ENCODE data around the gene GPR146.
A peak's percentile ranks its signal among the peaks of the same experiment; 100 is the strongest.

The GPR146 gene

DNA sequence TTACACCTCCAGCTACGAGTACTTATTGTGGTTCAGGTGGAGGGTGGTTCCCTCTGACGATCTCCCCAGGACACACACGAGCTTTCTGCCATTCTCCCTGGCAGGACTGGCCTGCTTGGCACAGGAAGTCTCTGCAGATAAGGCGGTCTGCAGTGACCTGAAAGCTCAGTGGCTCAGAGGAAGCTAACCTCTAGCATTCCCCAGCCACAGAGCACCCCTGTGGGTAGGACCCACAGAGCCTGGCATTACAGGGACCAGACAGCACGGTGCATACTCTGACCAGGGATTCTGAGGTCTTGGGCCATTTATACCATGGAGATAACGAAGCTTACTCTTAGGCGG, 1.9 kb upstream of the GPR146 start:
- Mint-ChIP-seq H3K4me1 (ENCODE audit: low read depth) (peaks cover 47% of the 10 kb centered on the region), H3K4me3 (no peak overlapping the region), H3K9me3 (no peaks in the 10 kb centered on the region), H3K36me3 (ENCODE audit: low read depth) (no peaks in the 10 kb centered on the region), H3K27me3 (no peaks in the 10 kb centered on the region), H3K27ac (no peak overlapping the region)
- no peak for DNase-seq

DNA sequence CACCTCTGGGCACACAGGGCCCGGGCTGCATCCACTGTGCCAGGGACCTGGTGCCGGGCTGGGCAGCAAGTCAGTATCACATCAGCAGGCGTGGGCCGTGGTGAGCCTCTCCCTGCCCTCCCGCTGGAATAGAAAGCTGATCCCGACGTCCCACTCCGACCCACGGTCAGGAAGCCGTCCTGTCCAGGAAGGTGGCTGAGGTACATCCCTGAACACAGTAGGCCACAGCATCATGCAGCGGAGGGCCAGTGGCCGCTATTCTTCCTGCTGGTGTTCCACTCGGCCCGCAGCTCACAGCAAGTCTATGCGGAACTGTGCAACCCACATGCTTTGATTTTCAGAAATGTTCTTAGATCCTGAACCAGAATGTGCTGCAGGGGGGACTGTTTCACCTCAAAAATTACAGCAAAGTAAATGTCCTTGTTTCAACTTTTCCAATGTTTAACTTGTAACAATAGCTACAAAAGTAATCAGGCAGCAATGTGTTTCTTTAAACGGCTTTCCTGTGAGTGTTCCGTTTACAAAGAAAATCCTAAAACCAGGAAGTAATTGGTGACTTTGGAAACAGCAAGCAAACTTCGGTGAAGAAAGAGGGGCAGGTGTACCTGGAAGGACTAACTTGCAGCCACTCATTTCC, 676 bp upstream of the GPR146 start:
- Mint-ChIP-seq H3K9me3 (no peaks in the 10 kb centered on the region), H3K36me3 (ENCODE audit: low read depth) (no peaks in the 10 kb centered on the region), H3K4me1 (ENCODE audit: low read depth) (peaks cover 59% of the 10 kb centered on the region), H3K27ac (peak overlapping the region; percentile 79), H3K4me3 (peak overlapping the region; percentile 73), H3K27me3 (no peaks in the 10 kb centered on the region)
- DNase-seq, result no peak

DNA sequence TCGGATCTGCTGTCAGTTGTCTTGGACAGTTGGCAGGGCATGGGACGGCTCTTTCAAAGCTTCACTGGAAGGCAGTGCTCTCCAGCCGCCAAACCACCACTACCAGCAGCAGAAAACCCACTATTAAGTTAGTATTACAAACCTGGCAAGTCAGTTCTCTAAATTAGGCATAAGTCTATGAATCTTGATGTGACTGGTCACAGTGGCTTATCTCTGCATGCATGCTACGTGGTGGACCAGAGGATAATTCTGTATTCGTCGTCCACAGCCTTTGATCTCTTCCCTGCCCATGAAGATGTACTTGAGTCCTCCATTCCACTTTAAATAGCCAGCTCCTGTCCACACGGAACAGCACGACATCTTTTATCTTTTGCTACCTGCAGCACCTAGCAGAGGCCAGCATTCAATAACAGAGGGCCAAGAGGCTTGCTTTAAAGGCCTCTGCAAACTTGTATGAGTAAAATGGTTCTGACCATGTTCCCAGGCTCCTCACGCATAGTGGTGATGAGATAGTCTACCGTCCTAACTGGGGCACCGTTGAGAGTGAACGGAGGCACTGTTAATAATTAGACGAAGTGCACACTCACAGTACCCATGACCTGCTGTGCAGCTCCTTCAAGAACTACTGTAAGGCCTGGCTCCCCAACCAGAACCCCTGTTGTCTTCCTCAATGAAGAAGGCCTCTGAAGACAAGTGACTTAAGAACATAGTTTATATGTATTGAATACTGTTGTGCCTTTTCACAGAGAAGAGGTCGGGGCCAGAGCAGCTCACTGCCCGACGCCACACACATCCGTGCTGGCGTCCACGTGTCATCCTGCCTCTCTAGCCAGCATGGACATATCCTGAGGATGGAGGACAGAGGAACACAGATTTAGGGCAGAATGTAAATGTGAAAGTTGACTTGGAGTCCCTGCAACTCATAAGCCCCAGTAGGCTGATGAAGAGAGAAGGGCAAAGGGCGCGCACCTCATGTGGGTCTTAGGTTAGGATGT, 1.0 kb downstream of the GPR146 start:
- peaks cover 73% of the 10 kb centered on the region for H3K4me1 Mint-ChIP-seq (ENCODE audit: low read depth)
- H3K9me3 Mint-ChIP-seq, result no peaks in the 10 kb centered on the region
- H3K4me3 Mint-ChIP-seq, result peak overlapping the region; percentile 78
- no peaks in the 10 kb centered on the region for H3K27me3 Mint-ChIP-seq
- no peaks in the 10 kb centered on the region for H3K36me3 Mint-ChIP-seq (ENCODE audit: low read depth)
- H3K27ac Mint-ChIP-seq, result peak overlapping the region; percentile 48
- no peak for DNase-seq

DNA sequence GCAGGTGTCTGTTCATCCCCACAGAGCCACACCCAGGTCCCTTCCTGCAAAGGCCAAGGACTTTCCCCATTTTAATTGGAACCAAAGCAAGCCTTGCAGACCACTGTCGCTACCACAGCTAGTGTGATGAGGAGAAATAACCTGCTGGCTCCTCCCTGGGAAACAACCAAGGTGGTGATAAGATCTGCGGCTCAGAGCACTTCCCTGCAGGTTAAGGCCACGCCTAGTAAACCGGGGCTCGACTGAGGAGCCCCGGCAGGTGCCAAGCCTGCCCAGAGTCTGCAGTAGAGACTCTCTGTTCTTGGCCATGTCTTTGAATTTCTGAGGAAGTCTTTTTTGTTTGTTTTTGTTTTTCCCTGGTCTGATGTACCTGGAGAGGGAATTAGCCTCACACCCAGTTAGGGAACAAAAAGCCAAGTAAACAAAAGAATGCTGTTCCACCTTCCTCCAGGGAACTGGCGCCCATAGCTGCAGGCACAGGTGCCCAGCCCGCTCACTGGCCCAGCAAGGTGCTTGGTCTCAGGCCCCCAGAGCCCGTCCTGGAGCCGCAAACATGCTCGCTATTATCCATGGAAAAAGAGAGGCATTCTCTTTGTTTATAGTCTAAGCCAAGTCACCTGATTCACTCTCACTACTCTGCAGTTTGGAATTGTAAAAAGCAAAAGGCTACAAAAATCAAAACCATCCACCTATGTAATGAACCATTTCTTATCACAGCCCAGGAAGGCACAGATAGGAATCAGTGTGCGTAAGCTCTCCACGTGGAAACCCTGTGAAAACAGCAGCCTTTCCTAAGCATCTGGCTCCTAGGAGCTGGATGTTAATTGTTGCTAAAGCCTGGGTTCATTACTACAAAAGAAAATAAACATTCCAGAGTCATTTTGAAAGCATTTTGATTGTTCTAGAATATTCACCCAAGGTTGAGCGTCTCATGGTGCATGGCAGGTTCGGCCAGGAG, 2.7 kb downstream of the GPR146 start:
- no peak for DNase-seq
- Mint-ChIP-seq H3K4me1 (ENCODE audit: low read depth) (peaks cover 71% of the 10 kb centered on the region), H3K9me3 (no peaks in the 10 kb centered on the region), H3K27ac (no peak overlapping the region), H3K27me3 (no peaks in the 10 kb centered on the region), H3K4me3 (no peak overlapping the region), H3K36me3 (ENCODE audit: low read depth) (no peaks in the 10 kb centered on the region)

DNA sequence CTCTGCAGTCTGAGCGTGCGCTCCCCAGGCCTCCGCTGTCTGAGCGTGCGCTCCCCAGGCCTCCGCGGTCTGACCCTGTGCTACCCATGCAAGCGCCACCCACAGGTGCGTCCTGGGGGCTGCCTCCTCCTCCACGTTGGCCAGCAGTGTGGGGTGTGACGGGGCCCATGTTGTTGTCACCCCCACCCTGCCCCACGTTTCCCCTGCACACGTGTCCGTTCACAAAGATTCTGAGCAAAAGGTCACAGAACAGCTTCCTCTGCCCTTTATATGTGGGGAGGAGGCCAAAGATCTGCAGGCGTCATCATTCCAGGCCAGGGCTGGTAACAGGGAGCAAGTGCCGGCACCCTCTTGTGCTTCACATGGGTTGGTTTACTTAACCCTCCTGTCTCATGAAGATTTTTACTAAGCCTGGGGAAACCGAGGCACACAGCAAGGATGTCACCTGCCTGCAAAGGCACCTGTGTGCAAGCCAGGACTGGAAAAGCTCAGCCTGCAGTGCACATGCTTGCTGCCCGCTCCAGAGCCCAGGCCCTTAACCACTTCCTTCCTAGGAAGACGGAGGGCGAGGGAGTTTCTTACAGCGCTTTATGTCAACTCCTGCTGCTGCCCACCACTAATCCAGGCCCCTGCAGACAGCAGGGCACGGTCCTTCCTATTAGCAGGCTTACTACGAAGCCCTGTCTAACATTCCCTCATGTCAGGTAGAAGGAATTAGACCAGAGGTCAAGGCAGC, 4.8 kb downstream of the GPR146 start:
- Mint-ChIP-seq H3K4me3 (peak overlapping the region; percentile 18), H3K9me3 (no peaks in the 10 kb centered on the region), H3K4me1 (ENCODE audit: low read depth) (peaks cover 58% of the 10 kb centered on the region), H3K27me3 (no peaks in the 10 kb centered on the region), H3K27ac (no peak overlapping the region), H3K36me3 (ENCODE audit: low read depth) (no peaks in the 10 kb centered on the region)
- no peak for DNase-seq

DNA sequence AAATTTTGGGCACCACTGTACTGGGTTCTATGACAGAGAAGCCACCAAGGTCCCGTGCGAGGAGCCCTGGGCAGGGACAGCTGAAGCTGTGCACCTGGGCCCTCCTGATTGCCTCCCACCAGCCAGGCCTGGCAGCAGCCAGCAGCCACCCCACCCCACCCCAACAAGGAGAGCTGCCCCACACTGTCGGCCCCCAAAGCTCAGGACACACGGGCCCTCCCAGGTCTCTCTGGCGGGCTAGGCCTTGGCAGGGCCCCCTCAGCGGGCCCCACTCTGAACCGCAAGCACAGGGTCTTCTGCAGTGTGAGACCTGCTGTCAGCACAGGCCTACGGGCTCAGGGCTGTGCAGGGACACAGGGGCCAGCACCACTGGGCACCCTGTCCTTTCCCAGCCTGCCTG, 5.5 kb downstream of the GPR146 start:
- Mint-ChIP-seq H3K36me3 (ENCODE audit: low read depth) (no peaks in the 10 kb centered on the region), H3K9me3 (no peaks in the 10 kb centered on the region), H3K27ac (no peak overlapping the region), H3K4me1 (ENCODE audit: low read depth) (peaks cover 64% of the 10 kb centered on the region), H3K27me3 (no peaks in the 10 kb centered on the region), H3K4me3 (no peak overlapping the region)
- no peak for DNase-seq

DNA sequence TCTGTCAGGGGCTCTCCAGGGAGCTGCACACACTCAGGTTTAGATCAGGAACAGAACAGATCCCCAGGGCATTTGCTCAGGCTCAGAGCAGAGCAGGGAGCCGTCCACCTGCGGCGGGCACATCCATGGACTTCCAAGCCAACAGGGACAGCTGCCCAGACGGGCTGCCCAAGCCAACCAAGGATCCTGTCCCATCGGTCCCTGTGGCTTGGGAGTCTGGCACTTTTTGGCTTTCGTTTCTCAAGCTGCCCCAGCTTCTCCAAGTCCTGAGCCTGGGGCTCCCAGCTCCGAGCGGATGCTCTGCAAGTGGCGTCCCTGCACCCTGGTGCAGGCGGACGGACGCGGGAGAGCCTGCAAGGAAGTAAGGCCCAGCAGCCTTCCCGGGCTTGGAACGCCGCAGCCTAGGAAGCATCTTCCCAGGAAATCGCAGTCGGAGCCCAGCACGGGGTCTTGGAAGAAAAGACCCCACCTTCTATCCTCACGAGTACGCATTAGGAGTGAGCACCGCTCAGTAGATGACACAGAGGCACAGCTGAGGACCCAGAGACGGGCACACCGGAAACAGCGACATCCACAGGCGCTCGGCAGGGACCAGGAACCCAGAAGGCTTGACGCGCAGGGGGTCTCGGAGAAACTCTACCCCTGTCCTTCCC, 6.0 kb downstream of the GPR146 start:
- Mint-ChIP-seq H3K4me3 (no peak overlapping the region), H3K27me3 (no peaks in the 10 kb centered on the region), H3K4me1 (ENCODE audit: low read depth) (peaks cover 64% of the 10 kb centered on the region), H3K27ac (no peak overlapping the region), H3K9me3 (no peaks in the 10 kb centered on the region), H3K36me3 (ENCODE audit: low read depth) (no peaks in the 10 kb centered on the region)
- no peak for DNase-seq

DNA sequence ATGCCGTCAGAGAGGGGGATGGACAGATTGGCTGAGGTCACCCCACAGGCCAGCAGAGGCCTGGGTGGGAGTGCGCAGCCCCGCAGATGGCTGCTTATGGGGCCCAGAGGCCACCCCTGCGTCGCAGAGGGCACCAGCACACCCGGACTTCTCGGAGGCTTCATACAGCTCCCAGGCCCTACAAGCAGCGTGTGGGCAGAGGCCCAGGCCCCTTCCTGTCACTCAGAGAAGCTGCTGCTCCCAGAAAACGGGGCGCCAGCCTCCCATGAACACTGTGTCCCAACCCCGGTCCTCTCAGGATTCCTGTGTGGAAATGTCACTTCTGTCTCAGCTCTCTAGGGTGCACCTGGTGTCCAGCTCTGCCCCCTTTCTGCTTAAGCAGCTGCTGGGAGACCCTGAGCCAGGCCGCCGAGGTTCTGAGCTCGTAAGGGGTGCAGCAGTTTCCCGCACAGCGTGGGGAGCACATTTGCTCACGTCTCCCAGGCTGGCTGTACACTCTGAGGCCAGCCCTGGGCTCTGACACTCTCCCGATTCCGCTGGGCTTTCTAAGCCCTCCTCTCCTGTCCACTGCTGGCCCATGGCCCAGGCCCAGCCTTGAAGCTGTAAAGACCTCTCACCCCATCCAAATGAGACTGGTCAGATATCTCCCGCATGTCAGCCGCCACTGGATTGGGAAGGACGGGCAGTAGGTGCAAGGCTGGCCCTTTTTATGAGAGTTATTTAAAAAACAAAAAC, 6.8 kb downstream of the GPR146 start:
- Mint-ChIP-seq H3K27ac (no peak overlapping the region), H3K4me1 (ENCODE audit: low read depth) (peaks cover 62% of the 10 kb centered on the region)
- DNase-seq, result no peak

DNA sequence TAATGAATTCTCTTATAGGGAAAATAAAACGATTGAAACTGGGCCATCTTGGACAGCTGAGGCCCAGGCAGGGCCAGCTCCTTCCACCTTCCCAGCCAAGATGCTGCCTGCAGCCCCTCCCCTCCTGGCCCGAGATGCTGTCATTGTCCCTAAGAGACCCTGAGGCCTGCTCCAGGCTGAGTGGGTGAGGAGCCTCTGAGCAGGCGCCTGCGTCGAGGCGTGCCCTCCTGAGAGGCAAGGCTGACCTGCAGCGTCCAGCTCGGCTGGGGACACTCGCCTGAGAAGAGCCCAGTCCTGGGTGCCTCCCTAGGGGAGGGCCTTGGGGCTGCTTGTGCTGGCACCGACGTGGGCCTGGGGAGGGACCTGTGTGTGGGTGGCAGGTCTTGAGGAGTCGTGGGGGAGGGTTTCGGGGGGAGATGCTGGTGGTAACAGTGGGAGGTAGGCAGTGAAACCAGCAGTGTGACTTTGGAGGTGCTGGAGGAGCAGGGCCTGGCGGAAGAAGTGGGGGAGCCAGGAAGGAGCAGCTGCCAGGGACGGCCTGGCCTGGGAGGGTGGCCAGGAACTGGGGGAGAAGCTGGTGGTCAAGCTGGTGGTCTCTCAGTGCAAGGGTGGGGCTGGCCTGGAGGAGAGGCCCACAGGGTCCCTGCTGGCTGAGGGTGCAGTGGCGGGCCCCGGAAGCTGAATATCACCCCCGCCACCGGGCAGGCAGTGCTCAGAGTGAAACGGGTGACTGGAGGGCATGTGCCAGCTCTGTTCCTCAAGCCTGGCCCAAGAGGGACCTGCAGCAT, 7.9 kb downstream of the GPR146 start:
- H3K9me3 Mint-ChIP-seq, result no peaks in the 10 kb centered on the region
- H3K27me3 Mint-ChIP-seq, result no peaks in the 10 kb centered on the region
- no peak overlapping the region for H3K4me3 Mint-ChIP-seq
- DNase-seq, result no peak
- no peak overlapping the region for H3K27ac Mint-ChIP-seq
- peaks cover 51% of the 10 kb centered on the region for H3K4me1 Mint-ChIP-seq (ENCODE audit: low read depth)
- H3K36me3 Mint-ChIP-seq (ENCODE audit: low read depth), result no peaks in the 10 kb centered on the region

More for the DNA sequence above, 6.8 kb downstream of the GPR146 start:
- no peaks in the 10 kb centered on the region for H3K36me3 Mint-ChIP-seq (ENCODE audit: low read depth)
- no peaks in the 10 kb centered on the region for H3K9me3 Mint-ChIP-seq
- no peak overlapping the region for H3K4me3 Mint-ChIP-seq
- H3K27me3 Mint-ChIP-seq, result no peaks in the 10 kb centered on the region

DNA sequence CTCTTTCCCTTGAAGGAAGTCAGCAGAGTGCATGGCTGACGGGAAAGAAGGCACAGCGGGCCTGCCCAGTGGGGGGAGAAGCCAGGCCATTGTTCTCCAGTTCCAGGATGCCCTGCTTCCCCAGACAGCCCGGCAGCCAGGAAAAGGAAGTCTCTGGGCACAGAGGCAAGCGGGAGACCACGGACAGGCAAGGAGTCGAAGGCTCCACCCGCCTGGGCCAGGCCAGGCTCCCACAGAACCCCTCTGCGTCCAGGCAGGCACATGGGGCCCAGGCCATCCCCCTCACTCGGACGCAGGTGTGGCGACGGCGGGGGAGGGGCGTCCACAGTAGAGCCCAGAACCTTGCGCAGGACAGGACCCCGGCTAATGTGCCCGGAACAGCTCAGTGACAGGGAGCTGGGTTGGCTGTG, 8.7 kb downstream of the GPR146 start:
- peaks cover 43% of the 10 kb centered on the region for H3K4me1 Mint-ChIP-seq (ENCODE audit: low read depth)
- no peak for DNase-seq
- no peaks in the 10 kb centered on the region for H3K27me3 Mint-ChIP-seq
- H3K9me3 Mint-ChIP-seq, result no peaks in the 10 kb centered on the region
- H3K27ac Mint-ChIP-seq, result no peak overlapping the region
- H3K4me3 Mint-ChIP-seq, result no peak overlapping the region
- no peaks in the 10 kb centered on the region for H3K36me3 Mint-ChIP-seq (ENCODE audit: low read depth)

DNA sequence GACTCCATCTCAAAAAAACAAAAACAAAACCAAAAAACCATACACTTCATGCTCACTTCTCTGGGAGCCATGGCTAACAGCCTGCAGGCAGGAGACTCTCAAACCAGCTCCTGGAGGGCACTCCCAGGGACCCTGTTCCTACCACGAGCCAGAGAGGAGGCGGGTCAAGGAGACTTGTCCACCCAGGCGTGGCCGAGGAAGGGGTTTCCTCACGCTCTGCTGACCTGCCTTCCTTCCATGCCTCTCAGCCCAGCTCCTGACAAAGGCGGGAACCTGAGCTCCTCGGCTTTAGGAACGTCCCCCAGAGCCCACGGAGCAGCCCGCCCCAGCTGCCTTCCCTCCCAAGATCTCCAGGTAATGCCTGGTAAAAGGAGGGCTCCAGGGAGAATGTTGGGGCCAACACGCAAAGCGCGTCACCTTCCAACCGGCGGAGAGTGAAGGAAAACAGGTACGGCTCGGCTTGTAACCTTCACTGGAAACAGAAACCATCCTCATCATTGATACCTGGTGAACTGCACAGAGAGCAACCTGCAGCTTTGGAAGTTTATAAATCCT, 9.5 kb downstream of the GPR146 start:
- DNase-seq, result no peak
- H3K36me3 Mint-ChIP-seq (ENCODE audit: low read depth), result peaks cover 4% of the 10 kb centered on the region
- H3K9me3 Mint-ChIP-seq, result no peaks in the 10 kb centered on the region
- H3K4me3 Mint-ChIP-seq, result no peak overlapping the region
- peaks cover 35% of the 10 kb centered on the region for H3K4me1 Mint-ChIP-seq (ENCODE audit: low read depth)
- no peaks in the 10 kb centered on the region for H3K27me3 Mint-ChIP-seq
- no peak overlapping the region for H3K27ac Mint-ChIP-seq

DNA sequence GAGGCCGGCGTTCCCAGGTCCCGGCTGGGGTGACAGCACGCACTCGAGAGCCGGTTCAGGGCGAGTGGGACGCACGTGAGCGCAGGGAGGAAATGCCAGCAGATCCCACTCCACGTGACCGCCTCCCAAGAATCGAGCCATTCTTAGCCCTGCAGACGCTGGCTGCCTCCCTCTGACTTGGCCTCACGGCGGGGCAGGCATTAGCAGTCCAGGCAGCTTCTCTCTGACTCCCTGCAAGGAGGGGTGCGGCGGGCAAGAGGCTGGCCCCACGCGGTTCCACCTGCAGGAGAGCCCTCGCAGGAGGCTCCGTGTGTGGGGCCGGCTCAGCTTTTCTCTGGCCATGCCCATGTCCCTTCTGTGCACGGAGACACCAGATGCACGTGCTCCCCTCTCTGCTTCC, 10.1 kb downstream of the GPR146 start:
- no peak for DNase-seq
- H3K27me3 Mint-ChIP-seq, result no peaks in the 10 kb centered on the region
- H3K4me3 Mint-ChIP-seq, result no peak overlapping the region
- no peak overlapping the region for H3K27ac Mint-ChIP-seq
- no peaks in the 10 kb centered on the region for H3K9me3 Mint-ChIP-seq
- H3K36me3 Mint-ChIP-seq (ENCODE audit: low read depth), result peaks cover 5% of the 10 kb centered on the region
- peaks cover 29% of the 10 kb centered on the region for H3K4me1 Mint-ChIP-seq (ENCODE audit: low read depth)

All from activated T-cell treated with anti-CD3 and anti-CD28 coated beads, Interleukin-2, amount 50 U/mL, for 24 hours (primary cell).